GM12878 (cell line): Measurements from ENCODE around the gene GRIK4. TPM values are rescaled to one million over a fixed set of nuclear protein-coding genes. Genes with fewer than 3 reads are reported as not detected.
A peak's percentile ranks its signal among the peaks of the same experiment; 100 is the strongest.

ENCODE experiments used
- ATAC-seq: fragments of 200-7000 bp; cut with Tn5 transposase; 3 replicates; pipeline ENCODE4 v1.9.1; 2020; ENCODE audit warnings: mild to moderate bottlenecking, moderate library complexity
- BruUV-seq: library from RNA; stranded (reverse); fragments of 400-500 nt; replicated peaks from 2 replicates; lab custom pipeline; 2021; lab: Mats Ljungman, UMichigan
- CTCF ChIA-PET: fragments of 300-600 bp; sonication (Branson Sonifier 250); formaldehyde crosslinking; extraction: SDS; loops from one replicate; lab custom pipeline; 2021; ENCODE audit warnings: inconsistent platforms; lab: Yijun Ruan, JAX
- POLR2A ChIA-PET: fragments of 350-600 bp; formaldehyde crosslinking; extraction: SDS; loops from one replicate; lab custom pipeline; 2021; ENCODE audit warnings: inconsistent platforms; lab: Charles Lee
- RAD21 ChIA-PET: fragments of 300-600 bp; sonication (Branson Sonifier 250); formaldehyde crosslinking; loops from one replicate; lab custom pipeline; 2023; ENCODE audit warnings: antibody characterized with exemption; ENCODE audit not compliant: unreplicated experiment; lab: Charles Lee
- SMC1A ChIA-PET: fragments of 300-600 bp; sonication (Branson Sonifier 250); formaldehyde crosslinking; loops from one replicate; lab custom pipeline; 2023; ENCODE audit not compliant: unreplicated experiment, uncharacterized antibody; lab: Charles Lee
- DNase-seq: peaks from one replicate; pipeline ENCODE4 v3.0.0-alpha.2; 2011; ENCODE audit warnings: low read depth, low spot score
- FAIRE-seq: peaks from 3 replicates; lab custom pipeline; 2011; peaks lifted over from hg19 to GRCh38; lab: Jason Lieb, UNC
- H2AFZ ChIP-seq: 2 replicates; pipeline ENCODE4 v1.6.0; 2011; ENCODE audit warnings: low read depth, low read length, control low read depth; ENCODE audit not compliant: control insufficient read depth
- H3K27ac ChIP-seq: 2 replicates; pipeline ENCODE4 v1.5.1; 2011; ENCODE audit warnings: control low read depth; ENCODE audit not compliant: control insufficient read depth, insufficient read depth
- H3K27me3 ChIP-seq, 2 experiments: replicated peaks in 1 of 2; 2 replicates each; pipeline versions ENCODE4 v1.6.0 to v1.6.1; 2011; ENCODE audit warnings: low read length in 1 of 2; ENCODE audit not compliant: control insufficient read depth in 2 of 2, insufficient read depth in 2 of 2
- H3K36me3 ChIP-seq, 2 experiments: 2 replicates each; pipeline ENCODE4 v1.5.1; 2011; ENCODE audit warnings: low read length in 1 of 2; ENCODE audit not compliant: control insufficient read depth in 2 of 2, insufficient read depth in 2 of 2
- H3K4me1 ChIP-seq: 2 replicates; pipeline ENCODE4 v1.6.1; 2011; ENCODE audit warnings: mild to moderate bottlenecking, low read length, moderate library complexity, mixed read lengths; ENCODE audit not compliant: control insufficient read depth, insufficient read depth
- H3K4me2 ChIP-seq: 2 replicates; pipeline ENCODE4 v1.6.0; 2011; ENCODE audit warnings: control low read depth; ENCODE audit not compliant: control insufficient read depth, insufficient read depth
- H3K4me3 ChIP-seq: fragments of 200-600 bp; sonication (generic); 2 replicates; pipeline ENCODE4 v1.5.1; 2016
- H3K79me2 ChIP-seq: 2 replicates; pipeline ENCODE4 v1.6.0; 2011; ENCODE audit warnings: low read length; ENCODE audit not compliant: control insufficient read depth, insufficient read depth
- H3K9ac ChIP-seq: 2 replicates; pipeline ENCODE4 v1.8.0; 2011; ENCODE audit warnings: low read length, control low read depth, mixed read lengths; ENCODE audit not compliant: control insufficient read depth, insufficient read depth
- H3K9me3 ChIP-seq: replicated peaks from 3 replicates; pipeline ENCODE4 v1.5.1; 2011; ENCODE audit warnings: mild to moderate bottlenecking, low read length; ENCODE audit not compliant: control insufficient read depth, insufficient read depth
- H4K20me1 ChIP-seq: 2 replicates; pipeline ENCODE4 v1.6.0; 2011; ENCODE audit not compliant: control insufficient read depth, insufficient read depth
- CEBPZ ChIP-seq: fragments of 150-350 bp; IDR thresholded peaks from 2 replicates; pipeline ENCODE4 v1.6.1; 2016; ENCODE audit warnings: low read depth, low read length
- IKZF1 ChIP-seq: fragments of 450-650 bp; conservative IDR thresholded peaks from 2 replicates; pipeline ENCODE4 v1.6.1; 2017; ENCODE audit warnings: antibody characterized with exemption, mild to moderate bottlenecking
- MLLT1 ChIP-seq: fragments of 450-650 bp; IDR thresholded peaks from 2 replicates; pipeline ENCODE4 v1.6.1; 2016; ENCODE audit warnings: mild to moderate bottlenecking
- NFXL1 ChIP-seq: fragments of 450-650 bp; IDR thresholded peaks from 2 replicates; pipeline ENCODE4 v1.6.1; 2017; ENCODE audit warnings: antibody characterized with exemption, mild to moderate bottlenecking, borderline replicate concordance
- SPI1 ChIP-seq: IDR thresholded peaks from 2 replicates; pipeline ENCODE4 v1.6.1; 2011; ENCODE audit warnings: low read depth, mild to moderate bottlenecking, low read length, moderate library complexity, borderline replicate concordance; ENCODE audit not compliant: insufficient read depth
- WGBS: methylation state at CpG from one replicate; pipeline ENCODE4 v1.1.6; 2016; ENCODE audit warnings: low lambda C conversion rate; ENCODE audit not compliant: insufficient replicate concordance, insufficient coverage; ENCODE audit errors: missing lambda C conversion rate; 5-methylcytosine and 5-hydroxymethylcytosine counted together
- in situ Hi-C: fragments of 300-500 bp; cut with MboI; formaldehyde crosslinking; loops from 9 replicates; pipeline ENCODE4 v1.14.3; 2018; ENCODE audit warnings: mixed read lengths
- intact Hi-C: fragments of 100-400 bp; cut with micrococcal nuclease; formaldehyde crosslinking; loops from one replicate; pipeline ENCODE4 v1.14.2; 2022; ENCODE audit not compliant: unreplicated experiment
- polyA plus RNA-seq, 11 experiments: library from polyadenylated mRNA; depleted of rRNA in 4 of 11; unstranded in 6 of 11; stranded (reverse) in 5 of 11; fragments of >200 nt; fragmentation: Nextera tagmentation in 4 of 11; fragmentation: Illumina TruSeq in 1 of 11; extraction: Ambion mirVana in 4 of 11; extraction: Trizol in 1 of 11; gene quantifications; 1 replicate in 1 of 11; 2 replicates in 10 of 11; pipeline versions ENCODE4 v1.2.1 to v1.2.3, GENCODE V29; 2011 to 2016; ENCODE audit warnings: inconsistent platforms in 2 of 11, missing spikeins in 2 of 11, low read depth in 1 of 11
- total RNA-seq, 4 experiments: library from RNA; depleted of rRNA in 3 of 4; stranded (reverse); fragments of >200 nt in 3 of 4; fragmentation: Illumina TruSeq in 1 of 4; extraction: Trizol in 1 of 4; gene quantifications; 2 replicates each; pipeline versions ENCODE4 v1.2.1 to v1.2.3, GENCODE V29; 2013 to 2021

Gene GRIK4
- total and polyA plus RNA-seq, 10 of the 15 experiments (the other 5 are each of a cell fraction or from before 2014, with no cell fraction given): 0.33 to 3.6 (median 0.72) TPM

- TF ChIP-seq CEBPZ: no peak
- TF ChIP-seq MLLT1: no peak
These were observed 327.7 kb downstream of the GRIK4 start (continued) for GRCh38 chr11:120839201-120839600.

GRCh38 chr11:120839846-120840402 is 328.4 kb downstream of the GRIK4 start:
- ATAC-seq: peak; percentile 35
- WGBS: 45% methylated on average over 6 of the region's 6 CpGs
- Histone ChIP-seq H3K79me2 (no peaks in the 10 kb centered on the region), H2AFZ (peak overlapping the region; percentile 9), H3K36me3 (no peaks in the 10 kb centered on the region), H4K20me1 (no peaks in the 10 kb centered on the region), H3K27me3 (no peaks in the 10 kb centered on the region), H3K27ac (no peak overlapping the region), H3K4me1 (peaks cover 19% of the 10 kb centered on the region), H3K4me3 (no peak overlapping the region), H3K9ac (no peak overlapping the region), H3K4me2 (no peak overlapping the region), H3K9me3 (no peaks in the 10 kb centered on the region)
- ChIA-PET POLR2A (no interaction called here), CTCF (interaction anchor here (1.4 kb wide), 1 partner anchor 89 kb away, joined by 6 read pairs; no protein-coding TSS in a partner anchor), RAD21 (no interaction called here), SMC1A (interaction anchor here (1.0 to 1.5 kb wide), 3 partner anchors 20 to 78 kb away, joined by 3 to 4 read pairs (median 4); no protein-coding TSS in a partner anchor)
- intact Hi-C loops: loop anchor here (10.0 kb wide), 1 partner anchor 85 kb away; no protein-coding TSS in a partner anchor
- 0 out of 2 replicates have a peak, but pooled peaks have one; percentile 15 for TF ChIP-seq IKZF1
- TF ChIP-seq SPI1: peak; percentile 78; the same call in 1 of the 2 replicates
- TF ChIP-seq NFXL1: no peak
- no peak for FAIRE-seq
- DNase-seq: no peak
- in situ Hi-C loops: no loop called here
- BruUV-seq: no TSS peak
